Endothelial cell of umbilical vein (primary cell): ENCODE measurements around the gene NOX5. TPM values are rescaled to one million over a fixed set of nuclear protein-coding genes. Genes with fewer than 3 reads are reported as not detected.

Source experiments
- BruUV-seq: library from RNA; stranded (reverse); fragments of 400-500 nt; replicated peaks from 2 replicates; lab custom pipeline; 2021; lab: Mats Ljungman, UMichigan
- CTCF ChIA-PET: fragments of 300-600, 350-600 bp; sonication (Branson Sonifier 250); formaldehyde crosslinking; loops from one replicate; lab custom pipeline; 2021; ENCODE audit warnings: antibody characterized with exemption, inconsistent platforms; lab: Charles Lee
- POLR2A ChIA-PET: fragments of 300-600, 350-600 bp; sonication (Branson Sonifier 250); formaldehyde crosslinking; loops from one replicate; lab custom pipeline; 2021; ENCODE audit warnings: antibody characterized with exemption, inconsistent platforms; lab: Charles Lee
- DNase-seq: peaks from one replicate; pipeline ENCODE4 v3.0.0-alpha.2; 2011; ENCODE audit warnings: low read depth, low spot score
- FAIRE-seq: peaks from 2 replicates; lab custom pipeline; 2011; peaks lifted over from hg19 to GRCh38; lab: Jason Lieb, UNC
- H2AFZ ChIP-seq: 2 replicates; pipeline ENCODE4 v1.6.0; 2012; ENCODE audit warnings: low read depth, low read length, control low read depth, inconsistent platforms
- H3K27ac ChIP-seq: 2 replicates; pipeline ENCODE4 v1.5.1; 2011; ENCODE audit warnings: low read depth, mild to moderate bottlenecking, control low read depth, low read length, moderate library complexity; ENCODE audit not compliant: insufficient read depth
- H3K27me3 ChIP-seq, 2 experiments: 2 replicates each; pipeline versions ENCODE4 v1.6.0 to v1.6.1; 2011; ENCODE audit warnings: low read length in 2 of 2, mixed read lengths in 1 of 2; ENCODE audit not compliant: control insufficient read depth in 2 of 2, insufficient read depth in 2 of 2
- H3K36me3 ChIP-seq, 2 experiments: 2 replicates in 1 of 2; 3 replicates in 1 of 2; pipeline ENCODE4 v1.5.1; 2011; ENCODE audit warnings: low read length in 2 of 2, mild to moderate bottlenecking in 1 of 2, moderate library complexity in 1 of 2; ENCODE audit not compliant: control insufficient read depth in 2 of 2, insufficient read depth in 2 of 2; ENCODE audit errors: extremely low read depth in 1 of 2
- H3K4me1 ChIP-seq: 3 replicates; pipeline ENCODE4 v1.5.1; 2011; ENCODE audit warnings: mild to moderate bottlenecking, low read length; ENCODE audit not compliant: control insufficient read depth, insufficient read depth; ENCODE audit errors: extremely low read depth
- H3K4me2 ChIP-seq: 2 replicates; pipeline ENCODE4 v1.6.1; 2011; ENCODE audit warnings: low read length, control low read depth, mixed read lengths; ENCODE audit not compliant: insufficient read depth
- H3K4me3 ChIP-seq, 3 experiments: fragments of 200-600 bp in 1 of 3; sonication (generic), shearing (Covaris generic) in 1 of 3; replicated peaks in 1 of 3; 2 replicates each; pipeline ENCODE4 v1.5.1; 2011 to 2016; ENCODE audit warnings: control low read depth in 3 of 3, low read length in 3 of 3, mild to moderate bottlenecking in 2 of 3, inconsistent platforms in 1 of 3, low read depth in 1 of 3, moderate library complexity in 1 of 3; ENCODE audit not compliant: insufficient read depth in 1 of 3
- H3K79me2 ChIP-seq: 2 replicates; pipeline ENCODE4 v1.6.0; 2012; ENCODE audit warnings: low read length, inconsistent platforms; ENCODE audit not compliant: control insufficient read depth, insufficient read depth
- H3K9ac ChIP-seq: replicated peaks from 2 replicates; pipeline ENCODE3; 2011; ENCODE audit warnings: low read length, control low read depth; ENCODE audit not compliant: insufficient read depth; ENCODE audit errors: extremely low read depth
- H3K9me1 ChIP-seq: replicated peaks from 3 replicates; pipeline ENCODE4 v1.6.0; 2011; ENCODE audit warnings: mild to moderate bottlenecking, low read length; ENCODE audit not compliant: control insufficient read depth, insufficient read depth; ENCODE audit errors: extremely low read depth
- H3K9me3 ChIP-seq: replicated peaks from 2 replicates; pipeline ENCODE4 v1.5.1; 2012; ENCODE audit warnings: low read length, inconsistent platforms; ENCODE audit not compliant: control insufficient read depth, insufficient read depth
- H4K20me1 ChIP-seq: replicated peaks from 2 replicates; pipeline ENCODE3; 2011; ENCODE audit warnings: mild to moderate bottlenecking, low read length; ENCODE audit not compliant: control insufficient read depth, insufficient read depth; ENCODE audit errors: extremely low read depth
- EZH2 ChIP-seq: IDR thresholded peaks from 2 replicates; pipeline ENCODE4 v1.6.1; 2012; ENCODE audit warnings: borderline replicate concordance, low read depth, mild to moderate bottlenecking, moderate library complexity, low read length, inconsistent platforms; ENCODE audit not compliant: severe bottlenecking
- FOS ChIP-seq: IDR thresholded peaks from 2 replicates; pipeline ENCODE4 v1.6.1; 2011; ENCODE audit warnings: mild to moderate bottlenecking, low read length, moderate library complexity, borderline replicate concordance; ENCODE audit not compliant: insufficient read depth
- GATA2 ChIP-seq: IDR thresholded peaks from 2 replicates; pipeline ENCODE4 v1.7.0; 2011; ENCODE audit warnings: low read depth, mild to moderate bottlenecking, moderate library complexity, mixed read lengths, low read length; ENCODE audit not compliant: insufficient read length, insufficient read depth
- JUN ChIP-seq: IDR thresholded peaks from 2 replicates; pipeline ENCODE4 v1.6.1; 2011; ENCODE audit warnings: borderline replicate concordance, low read depth; ENCODE audit not compliant: insufficient read length, insufficient read depth
- MYC ChIP-seq: IDR thresholded peaks from one replicate; pipeline ENCODE4 v1.6.1; 2011; ENCODE audit warnings: mild to moderate bottlenecking, low read depth, low read length
- POLR2A ChIP-seq: IDR thresholded peaks from 2 replicates; pipeline ENCODE4 v1.6.1; 2012; ENCODE audit warnings: low read depth, mild to moderate bottlenecking, control low read depth, low read length
- POLR2AphosphoS5 ChIP-seq: IDR thresholded peaks from 2 replicates; pipeline ENCODE4 v1.6.1; 2012; ENCODE audit warnings: low read depth, mild to moderate bottlenecking, control low read depth, low read length, moderate library complexity; ENCODE audit not compliant: insufficient read depth
- dilution Hi-C: fragments of 300-500 bp; cut with MboI; formaldehyde crosslinking; loops from one replicate; pipeline ENCODE4 v1.15.0; 2019; ENCODE audit warnings: low sequenced_read_pairs; ENCODE audit not compliant: extremely low pct_ligation_motif_present
- intact Hi-C: fragments of 100-400 bp; cut with micrococcal nuclease; formaldehyde crosslinking; loops from one replicate; pipeline ENCODE4 v1.10.0; 2022
- polyA plus RNA-seq, 4 experiments: library from polyadenylated mRNA; depleted of rRNA in 3 of 4; stranded (reverse) in 3 of 4; unstranded in 1 of 4; fragments of >200 nt; gene quantifications; 2 replicates each; pipeline versions ENCODE4 v1.2.1 to v1.2.3, GENCODE V29; 2011 to 2012; ENCODE audit warnings: missing spikeins in 1 of 4
- total RNA-seq: library from RNA; stranded (reverse); gene quantifications from 2 replicates; pipeline ENCODE4 v1.2.3, GENCODE V29; 2021
- TF ChIP-seq, protein P1 (sequence below), 2 donors: IDR thresholded peaks; 1 replicate in 1 of 2; 2 replicates in 1 of 2; pipeline ENCODE4 v1.5.1; 2011; ENCODE audit warnings: low read length in 2 of 2, mild to moderate bottlenecking in 2 of 2, moderate library complexity in 2 of 2, control low read depth in 1 of 2, inconsistent platforms in 1 of 2, low read depth in 1 of 2; ENCODE audit not compliant: insufficient read depth in 1 of 2; ENCODE audit errors: extremely low read depth in 1 of 2
- TF ChIP-seq, protein P2 (sequence below): IDR thresholded peaks from 2 replicates; pipeline ENCODE4 v1.6.1; 2011; ENCODE audit not compliant: insufficient read depth, insufficient read length

NOX5 gene
- total and polyA plus RNA-seq, 2 donors (not counting 3 experiments of a cell fraction or from before 2014, with no cell fraction given): 0.08 TPM; not detected in 1

DNA sequence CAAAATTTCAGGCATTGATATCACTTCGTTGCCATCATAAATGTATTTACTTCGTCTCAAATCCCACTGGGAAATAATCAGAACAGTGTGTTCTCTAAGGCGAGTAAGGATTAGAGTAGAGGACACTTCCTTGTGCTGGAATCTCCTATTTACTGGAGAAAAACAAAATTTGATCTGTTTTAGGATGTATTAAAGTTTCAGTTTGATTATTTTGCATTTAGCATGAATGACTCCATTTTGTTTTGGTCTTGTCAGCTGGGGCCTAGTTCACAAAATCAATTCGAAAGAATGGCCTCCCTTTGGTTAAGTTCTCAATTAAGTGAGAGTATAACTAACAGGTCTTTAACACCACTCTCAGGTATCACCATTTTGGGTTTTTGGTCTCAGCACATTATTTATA lies 11.7 kb upstream of the NOX5 start:
- Histone ChIP-seq H3K9ac (no peak overlapping the region), H3K4me2 (no peak overlapping the region), H3K4me1 (no peaks in the 10 kb centered on the region), H2AFZ (no peak overlapping the region), H3K9me1 (no peaks in the 10 kb centered on the region), H3K79me2 (no peaks in the 10 kb centered on the region), H4K20me1 (no peaks in the 10 kb centered on the region), H3K9me3 (no peaks in the 10 kb centered on the region), H3K4me3 (no peak overlapping the region), H3K27ac (no peak overlapping the region), H3K36me3 (no peaks in the 10 kb centered on the region), H3K27me3 (peaks cover 4 to 9% of the 10 kb centered on the region in 2 experiments)
- no peak for TF ChIP-seq POLR2AphosphoS5
- no peak for TF ChIP-seq EZH2
- CTCF ChIA-PET: interaction anchor here (1.3 kb wide), 1 partner anchor 9 kb away, joined by 3 read pairs; no protein-coding TSS in a partner anchor
- POLR2A ChIA-PET: no interaction called here
- dilution Hi-C loops: no loop called here
- no TSS peak for BruUV-seq
- no peak for FAIRE-seq
- no peak for DNase-seq
- intact Hi-C loops: no loop called here

DNA sequence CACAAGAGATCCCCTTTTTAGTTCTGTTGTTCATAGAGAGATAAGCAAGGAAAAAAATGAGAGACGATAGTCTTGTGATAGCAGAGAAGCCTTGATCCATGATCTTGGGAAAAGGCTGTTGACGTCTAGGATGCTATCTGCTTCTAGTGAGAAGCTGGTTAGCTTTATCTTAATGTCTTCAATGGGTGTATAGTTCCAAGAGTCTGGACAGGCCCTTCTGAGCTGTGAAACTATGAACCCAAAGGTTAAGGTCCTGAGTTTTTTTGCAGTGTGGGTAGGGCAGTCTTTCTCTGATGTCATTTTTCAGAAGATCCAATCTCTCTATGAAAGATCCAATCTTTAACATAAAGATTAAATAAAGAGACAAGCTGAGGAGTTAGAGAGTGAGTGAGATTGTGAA lies 10.5 kb upstream of the NOX5 start:
- TF ChIP-seq POLR2A (no peak), JUN (no peak), EZH2 (no peak), GATA2 (no peak), POLR2AphosphoS5 (no peak), MYC (no peak), FOS (no peak)
- TF ChIP-seq, protein P1, sequence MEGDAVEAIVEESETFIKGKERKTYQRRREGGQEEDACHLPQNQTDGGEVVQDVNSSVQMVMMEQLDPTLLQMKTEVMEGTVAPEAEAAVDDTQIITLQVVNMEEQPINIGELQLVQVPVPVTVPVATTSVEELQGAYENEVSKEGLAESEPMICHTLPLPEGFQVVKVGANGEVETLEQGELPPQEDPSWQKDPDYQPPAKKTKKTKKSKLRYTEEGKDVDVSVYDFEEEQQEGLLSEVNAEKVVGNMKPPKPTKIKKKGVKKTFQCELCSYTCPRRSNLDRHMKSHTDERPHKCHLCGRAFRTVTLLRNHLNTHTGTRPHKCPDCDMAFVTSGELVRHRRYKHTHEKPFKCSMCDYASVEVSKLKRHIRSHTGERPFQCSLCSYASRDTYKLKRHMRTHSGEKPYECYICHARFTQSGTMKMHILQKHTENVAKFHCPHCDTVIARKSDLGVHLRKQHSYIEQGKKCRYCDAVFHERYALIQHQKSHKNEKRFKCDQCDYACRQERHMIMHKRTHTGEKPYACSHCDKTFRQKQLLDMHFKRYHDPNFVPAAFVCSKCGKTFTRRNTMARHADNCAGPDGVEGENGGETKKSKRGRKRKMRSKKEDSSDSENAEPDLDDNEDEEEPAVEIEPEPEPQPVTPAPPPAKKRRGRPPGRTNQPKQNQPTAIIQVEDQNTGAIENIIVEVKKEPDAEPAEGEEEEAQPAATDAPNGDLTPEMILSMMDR (IDR thresholded peaks at IDR 0.05; ENCODE audit: extremely low read depth in 1 of 2, insufficient read depth in 1 of 2, low read depth in 1 of 2, low read length in 2 of 2): no peak
- TF ChIP-seq, protein P2, sequence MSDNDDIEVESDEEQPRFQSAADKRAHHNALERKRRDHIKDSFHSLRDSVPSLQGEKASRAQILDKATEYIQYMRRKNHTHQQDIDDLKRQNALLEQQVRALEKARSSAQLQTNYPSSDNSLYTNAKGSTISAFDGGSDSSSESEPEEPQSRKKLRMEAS: no peak
- BruUV-seq: no TSS peak
- H3K4me1 ChIP-seq: no peaks in the 10 kb centered on the region
- ChIA-PET POLR2A (no interaction called here), CTCF (interaction anchor here (0.6 to 1.7 kb wide), 3 partner anchors 22 to 128 kb away, joined by 3 to 6 read pairs (median 3); no protein-coding TSS in a partner anchor)
- intact Hi-C loops: no loop called here
- H3K79me2 ChIP-seq: no peaks in the 10 kb centered on the region
- no peak for FAIRE-seq
- no peaks in the 10 kb centered on the region for H3K9me1 ChIP-seq
- no peak overlapping the region for H3K9ac ChIP-seq
- no peak overlapping the region for H3K4me3 ChIP-seq
- no peak overlapping the region for H2AFZ ChIP-seq
- H3K27ac ChIP-seq: no peak overlapping the region
- dilution Hi-C loops: no loop called here
- no peak overlapping the region for H3K4me2 ChIP-seq
- no peaks in the 10 kb centered on the region for H3K36me3 ChIP-seq
- H4K20me1 ChIP-seq: no peaks in the 10 kb centered on the region
- peaks cover 4 to 9% of the 10 kb centered on the region in 2 experiments for H3K27me3 ChIP-seq
- H3K9me3 ChIP-seq: no peaks in the 10 kb centered on the region
- no peak for DNase-seq
